WTC11 (cell line): ENCODE measurements around the gene PPIH.

ENCODE experiments used
- ATF1 ChIP-seq: sonication (generic); formaldehyde crosslinking; IDR thresholded peaks from 2 replicates; pipeline ENCODE4 v1.8.1; 2023; ENCODE audit warnings: mild to moderate bottlenecking, moderate library complexity, missing genetic modification reagents
- ATF6 ChIP-seq: sonication (generic); formaldehyde crosslinking; IDR thresholded peaks from 2 replicates; pipeline ENCODE4 v1.8.1; 2023; ENCODE audit warnings: mild to moderate bottlenecking, missing genetic modification reagents
- CREM ChIP-seq: sonication (generic); formaldehyde crosslinking; IDR thresholded peaks from 2 replicates; pipeline ENCODE4 v1.8.1; 2022; ENCODE audit warnings: mild to moderate bottlenecking, missing genetic modification reagents, moderate library complexity
- CTCF ChIP-seq: fragments of 200-600 bp; IDR thresholded peaks from 2 replicates; pipeline ENCODE4 v1.8.0; 2022; ENCODE audit warnings: antibody characterized with exemption
- JUN ChIP-seq: sonication (generic); formaldehyde crosslinking; IDR thresholded peaks from 2 replicates; pipeline ENCODE4 v1.8.0; 2023; ENCODE audit warnings: mild to moderate bottlenecking, missing genetic modification reagents
- MAX ChIP-seq: sonication (generic); formaldehyde crosslinking; IDR thresholded peaks from 2 replicates; pipeline ENCODE4 v1.8.0; 2022; ENCODE audit warnings: mild to moderate bottlenecking, missing genetic modification reagents
- NFATC4 ChIP-seq: fragments of 250-450 bp; sonication (Bioruptor Pico); IDR thresholded peaks from 2 replicates; pipeline ENCODE4 v1.9.0; 2021; ENCODE audit warnings: mild to moderate bottlenecking
- NFYB ChIP-seq: sonication (generic); formaldehyde crosslinking; conservative IDR thresholded peaks from 2 replicates; pipeline ENCODE4 v1.8.0; 2022; ENCODE audit warnings: low read depth, missing genetic modification reagents
- NR2C2 ChIP-seq: sonication (generic); formaldehyde crosslinking; IDR thresholded peaks from 2 replicates; pipeline ENCODE4 v1.8.0; 2022; ENCODE audit warnings: mild to moderate bottlenecking, missing genetic modification reagents
- RORB ChIP-seq: fragments of 250-450 bp; sonication (Bioruptor Pico); IDR thresholded peaks from 2 replicates; pipeline ENCODE4 v1.9.0; 2021; ENCODE audit warnings: mild to moderate bottlenecking
- SMAD4 ChIP-seq: sonication (generic); formaldehyde crosslinking; IDR thresholded peaks from 2 replicates; pipeline ENCODE4 v1.8.0; 2022; ENCODE audit warnings: mild to moderate bottlenecking, missing genetic modification reagents
- TF ChIP-seq, protein P1 (sequence below): sonication (generic); formaldehyde crosslinking; IDR thresholded peaks from 2 replicates; pipeline ENCODE4 v1.8.1; 2023; ENCODE audit warnings: mild to moderate bottlenecking, missing genetic modification reagents, moderate library complexity
- TF ChIP-seq, protein P2 (sequence below): fragments of 250-450 bp; sonication (Bioruptor Pico); IDR thresholded peaks from 2 replicates; pipeline ENCODE4 v1.9.0; 2021; ENCODE audit warnings: mild to moderate bottlenecking, borderline replicate concordance
- TF ChIP-seq, protein P3 (sequence below): sonication (generic); formaldehyde crosslinking; IDR thresholded peaks from 2 replicates; pipeline ENCODE4 v1.8.1; 2022; ENCODE audit warnings: low read depth, mild to moderate bottlenecking, moderate library complexity, missing genetic modification reagents, borderline replicate concordance

DNA sequence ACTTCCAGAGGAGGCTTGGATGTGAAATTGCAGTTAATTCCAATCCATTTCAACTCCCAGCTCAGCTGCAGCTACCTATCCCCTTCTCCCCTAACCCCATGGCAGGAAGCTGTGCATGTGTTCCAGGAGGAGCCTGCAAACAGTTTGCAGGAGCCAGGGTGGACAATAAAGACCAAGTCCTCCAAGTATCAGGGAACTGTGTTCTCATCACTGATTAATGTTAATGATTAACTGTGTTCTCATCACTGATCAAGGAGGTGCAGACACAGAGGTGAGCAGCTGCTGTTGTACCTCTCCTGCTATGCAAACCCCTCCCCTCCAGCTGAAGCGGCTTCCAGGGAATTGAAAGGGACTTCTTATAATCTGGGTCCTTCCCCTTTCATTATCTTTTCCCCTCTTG is 62.6 kb downstream of the PPIH start:
- no peak for TF ChIP-seq JUN (CRISPR knock-in tag)
- no peak for TF ChIP-seq MAX (CRISPR knock-in tag)
- no peak for TF ChIP-seq CTCF
- TF ChIP-seq NR2C2 (CRISPR knock-in tag): no peak
- TF ChIP-seq NFYB: no peak
- no peak for TF ChIP-seq NFATC4 (CRISPR knock-in tag)
- no peak for TF ChIP-seq ATF1 (CRISPR knock-in tag)
- TF ChIP-seq SMAD4: no peak
- TF ChIP-seq, protein P1, sequence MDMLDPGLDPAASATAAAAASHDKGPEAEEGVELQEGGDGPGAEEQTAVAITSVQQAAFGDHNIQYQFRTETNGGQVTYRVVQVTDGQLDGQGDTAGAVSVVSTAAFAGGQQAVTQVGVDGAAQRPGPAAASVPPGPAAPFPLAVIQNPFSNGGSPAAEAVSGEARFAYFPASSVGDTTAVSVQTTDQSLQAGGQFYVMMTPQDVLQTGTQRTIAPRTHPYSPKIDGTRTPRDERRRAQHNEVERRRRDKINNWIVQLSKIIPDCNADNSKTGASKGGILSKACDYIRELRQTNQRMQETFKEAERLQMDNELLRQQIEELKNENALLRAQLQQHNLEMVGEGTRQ (CRISPR knock-in tag): no peak
- TF ChIP-seq, protein P2, sequence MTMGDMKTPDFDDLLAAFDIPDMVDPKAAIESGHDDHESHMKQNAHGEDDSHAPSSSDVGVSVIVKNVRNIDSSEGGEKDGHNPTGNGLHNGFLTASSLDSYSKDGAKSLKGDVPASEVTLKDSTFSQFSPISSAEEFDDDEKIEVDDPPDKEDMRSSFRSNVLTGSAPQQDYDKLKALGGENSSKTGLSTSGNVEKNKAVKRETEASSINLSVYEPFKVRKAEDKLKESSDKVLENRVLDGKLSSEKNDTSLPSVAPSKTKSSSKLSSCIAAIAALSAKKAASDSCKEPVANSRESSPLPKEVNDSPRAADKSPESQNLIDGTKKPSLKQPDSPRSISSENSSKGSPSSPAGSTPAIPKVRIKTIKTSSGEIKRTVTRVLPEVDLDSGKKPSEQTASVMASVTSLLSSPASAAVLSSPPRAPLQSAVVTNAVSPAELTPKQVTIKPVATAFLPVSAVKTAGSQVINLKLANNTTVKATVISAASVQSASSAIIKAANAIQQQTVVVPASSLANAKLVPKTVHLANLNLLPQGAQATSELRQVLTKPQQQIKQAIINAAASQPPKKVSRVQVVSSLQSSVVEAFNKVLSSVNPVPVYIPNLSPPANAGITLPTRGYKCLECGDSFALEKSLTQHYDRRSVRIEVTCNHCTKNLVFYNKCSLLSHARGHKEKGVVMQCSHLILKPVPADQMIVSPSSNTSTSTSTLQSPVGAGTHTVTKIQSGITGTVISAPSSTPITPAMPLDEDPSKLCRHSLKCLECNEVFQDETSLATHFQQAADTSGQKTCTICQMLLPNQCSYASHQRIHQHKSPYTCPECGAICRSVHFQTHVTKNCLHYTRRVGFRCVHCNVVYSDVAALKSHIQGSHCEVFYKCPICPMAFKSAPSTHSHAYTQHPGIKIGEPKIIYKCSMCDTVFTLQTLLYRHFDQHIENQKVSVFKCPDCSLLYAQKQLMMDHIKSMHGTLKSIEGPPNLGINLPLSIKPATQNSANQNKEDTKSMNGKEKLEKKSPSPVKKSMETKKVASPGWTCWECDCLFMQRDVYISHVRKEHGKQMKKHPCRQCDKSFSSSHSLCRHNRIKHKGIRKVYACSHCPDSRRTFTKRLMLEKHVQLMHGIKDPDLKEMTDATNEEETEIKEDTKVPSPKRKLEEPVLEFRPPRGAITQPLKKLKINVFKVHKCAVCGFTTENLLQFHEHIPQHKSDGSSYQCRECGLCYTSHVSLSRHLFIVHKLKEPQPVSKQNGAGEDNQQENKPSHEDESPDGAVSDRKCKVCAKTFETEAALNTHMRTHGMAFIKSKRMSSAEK (CRISPR knock-in tag): no peak
- TF ChIP-seq ATF6 (CRISPR knock-in tag): no peak
- TF ChIP-seq RORB: no peak
- no peak for TF ChIP-seq CREM (CRISPR knock-in tag)
- TF ChIP-seq, protein P3, sequence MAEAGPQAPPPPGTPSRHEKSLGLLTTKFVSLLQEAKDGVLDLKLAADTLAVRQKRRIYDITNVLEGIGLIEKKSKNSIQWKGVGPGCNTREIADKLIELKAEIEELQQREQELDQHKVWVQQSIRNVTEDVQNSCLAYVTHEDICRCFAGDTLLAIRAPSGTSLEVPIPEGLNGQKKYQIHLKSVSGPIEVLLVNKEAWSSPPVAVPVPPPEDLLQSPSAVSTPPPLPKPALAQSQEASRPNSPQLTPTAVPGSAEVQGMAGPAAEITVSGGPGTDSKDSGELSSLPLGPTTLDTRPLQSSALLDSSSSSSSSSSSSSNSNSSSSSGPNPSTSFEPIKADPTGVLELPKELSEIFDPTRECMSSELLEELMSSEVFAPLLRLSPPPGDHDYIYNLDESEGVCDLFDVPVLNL: no peak
